Activated CD8-positive, alpha-beta memory T cell treated with anti-CD3 and anti-CD28 coated beads for 36 hours (primary cell): ENCODE data around the gene WDR77. TPM values are rescaled to one million over a fixed set of nuclear protein-coding genes. Genes with fewer than 3 reads are reported as not detected.

Source experiments
- CTCF ChIA-PET: fragments of 350-600 bp; sonication (Branson Sonifier 250); formaldehyde crosslinking; loops from one replicate; lab custom pipeline; 2021; ENCODE audit warnings: antibody characterized with exemption; lab: Charles Lee
- POLR2A ChIA-PET: fragments of 350-600 bp; sonication (Branson Sonifier 250); formaldehyde crosslinking; loops from one replicate; lab custom pipeline; 2021; ENCODE audit warnings: antibody characterized with exemption; lab: Charles Lee
- total RNA-seq, 2 experiments: library from RNA; stranded (reverse); gene quantifications; one replicate each; pipeline ENCODE4 v1.2.3, GENCODE V29; 2021

The WDR77 gene
- total RNA-seq = 10 to 100 TPM; 75.4 to 78.6 TPM

DNA sequence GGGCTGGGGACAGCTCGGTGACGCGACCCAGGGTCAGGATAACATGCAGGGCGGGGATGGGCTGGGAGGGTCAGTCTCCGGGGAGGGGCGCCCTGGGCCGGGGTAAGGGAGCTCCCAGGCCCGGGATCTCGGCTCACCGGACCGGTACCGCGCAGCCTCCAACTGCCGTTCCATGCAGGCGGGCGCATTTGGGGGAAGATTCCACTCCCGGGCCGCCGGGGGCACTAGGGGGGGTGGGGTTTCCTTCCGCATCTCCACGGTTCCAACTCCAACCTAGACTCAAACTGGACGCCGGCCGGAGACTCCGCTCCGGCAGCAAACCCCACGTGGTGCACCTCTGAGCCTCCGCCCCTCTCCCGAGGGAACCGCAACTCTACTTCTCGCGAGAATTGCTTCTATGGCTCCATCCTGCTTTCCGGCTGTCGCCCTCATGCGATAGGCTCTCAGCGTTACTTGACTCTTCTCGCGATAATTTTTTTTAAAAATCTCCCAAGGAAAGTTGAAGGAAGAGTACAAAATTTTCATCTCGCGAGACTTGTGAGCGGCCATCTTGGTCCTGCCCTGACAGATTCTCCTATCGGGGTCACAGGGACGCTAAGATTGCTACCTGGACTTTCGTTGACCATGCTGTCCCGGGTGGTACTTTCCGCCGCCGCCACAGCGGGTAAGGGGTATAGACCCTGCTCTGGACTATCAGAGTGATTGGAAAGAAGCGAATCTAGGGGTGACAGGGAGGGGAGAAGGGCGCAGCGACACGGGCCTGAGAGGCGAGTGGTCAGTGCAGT, at the start of gene WDR77, which contains the start of gene ATP5PB:
WDR77 (minus strand) TSS at position 339 of the 785 bp plus-strand sequence; CDS start at position 252, 87 bp downstream.
ATP5PB (plus strand) TSS at position 547 of the 785 bp plus-strand sequence; CDS start at position 625, 78 bp downstream.
- ChIA-PET POLR2A (interaction anchor here (0.9 to 1.5 kb wide), 3 partner anchors 14 to 306 kb away, joined by 3 to 4 read pairs (median 3); no protein-coding TSS in a partner anchor), CTCF (interaction anchor here (1.0 kb wide), 1 partner anchor 15 kb away, joined by 3 read pairs; no protein-coding TSS in a partner anchor)

GRCh38 chr1:111497592-111497991, 48.5 kb upstream of the WDR77 start:
- ChIA-PET CTCF (interaction anchor here (1.4 to 1.5 kb wide), 3 partner anchors 10 to 21 kb away, joined by 3 to 9 read pairs (median 4); no protein-coding TSS in a partner anchor), POLR2A (no interaction called here)

DNA sequence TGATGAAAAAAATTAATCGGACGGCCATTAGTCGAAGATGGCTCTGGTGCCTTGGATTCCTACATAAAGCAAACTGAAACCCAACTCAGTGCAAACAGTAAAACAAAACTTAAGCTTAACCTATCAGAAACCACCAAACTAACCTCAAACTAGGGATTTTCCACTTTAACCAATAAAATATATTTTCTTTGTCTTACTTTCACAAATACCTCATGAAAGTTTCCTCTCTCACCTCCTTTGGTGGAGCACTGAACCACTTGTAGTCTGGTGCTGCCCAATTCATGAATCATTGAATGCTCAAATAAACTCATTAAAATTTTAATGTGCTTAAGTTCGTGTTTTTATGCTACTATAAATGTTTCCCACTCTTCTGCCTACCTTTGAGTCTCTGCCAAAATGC, 47.3 kb upstream of the WDR77 start:
- CTCF ChIA-PET = interaction anchor here (1.0 to 1.4 kb wide), 2 partner anchors 11 to 124 kb away, joined by 4 read pairs; no protein-coding TSS in a partner anchor

DNA sequence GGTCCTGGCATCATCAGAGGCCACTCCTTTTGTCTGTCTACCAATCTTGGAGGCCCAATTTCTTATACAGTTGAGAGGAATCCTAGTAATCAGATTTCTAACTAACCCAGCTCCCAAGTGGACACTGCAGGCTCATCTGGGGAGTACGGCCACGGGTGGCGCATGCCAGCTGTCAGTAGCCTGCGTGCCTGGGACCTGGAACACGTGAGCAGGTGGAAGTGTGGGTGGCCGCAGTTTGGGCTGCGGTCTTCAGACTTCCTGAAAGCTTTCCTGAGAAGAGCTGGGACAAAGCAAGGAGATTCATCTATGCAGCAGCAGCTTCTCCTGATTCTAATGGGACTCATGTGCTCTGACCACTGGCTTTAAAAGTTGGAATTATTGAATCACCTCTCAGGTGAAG, 42.0 kb upstream of the WDR77 start:
- ChIA-PET CTCF (interaction anchor here (1.1 kb wide), 1 partner anchor 17 kb away, joined by 3 read pairs; no protein-coding TSS in a partner anchor), POLR2A (no interaction called here)

More for the DNA sequence above, 47.3 kb upstream of the WDR77 start:
- POLR2A ChIA-PET = no interaction called here

DNA sequence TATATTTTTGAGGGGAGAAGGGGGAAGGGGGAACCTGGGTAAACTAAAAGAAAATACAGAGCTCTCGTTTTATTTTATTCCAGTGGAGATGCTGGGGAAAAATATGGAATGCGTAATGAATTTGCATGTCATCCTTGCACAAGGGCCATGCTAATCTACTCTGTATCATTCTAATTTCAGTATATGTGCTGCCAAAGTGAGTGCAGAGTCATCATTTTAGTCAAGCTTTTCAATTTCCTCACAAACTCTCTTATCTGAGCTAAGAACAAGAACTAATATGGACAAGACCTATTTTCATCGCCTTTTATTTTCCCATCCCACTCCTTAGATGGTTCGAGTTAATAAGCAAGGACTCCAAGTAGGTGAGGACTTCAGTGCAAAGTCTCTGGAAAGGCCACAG, 41.2 kb upstream of the WDR77 start:
- CTCF ChIA-PET = interaction anchor here (1.1 kb wide), 1 partner anchor 18 kb away, joined by 3 read pairs; no protein-coding TSS in a partner anchor
- POLR2A ChIA-PET = no interaction called here

- ChIA-PET POLR2A (no interaction called here), CTCF (no interaction called here)
Measured at GRCh38 chr1:111489604-111490003, 40.5 kb upstream of the WDR77 start.

DNA sequence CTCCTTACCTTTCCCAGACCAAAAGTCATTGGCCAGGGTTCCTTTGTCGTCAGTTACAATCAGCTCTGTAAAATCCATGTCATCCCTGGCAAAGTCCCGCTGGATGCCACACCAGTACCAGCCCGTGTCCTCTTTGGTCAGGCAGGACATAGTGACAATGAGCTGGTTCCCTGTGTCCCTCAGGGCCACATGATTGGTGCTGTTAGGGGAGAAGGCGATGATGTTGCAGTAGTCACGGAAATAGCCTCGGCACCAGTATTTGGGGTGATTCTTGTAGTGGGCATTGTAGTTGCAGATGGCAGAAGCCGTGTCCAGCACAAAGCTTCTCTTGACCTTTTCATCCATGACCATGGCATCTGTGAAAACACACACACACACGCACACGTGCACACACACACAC, 39.6 kb upstream of the WDR77 start:
- ChIA-PET POLR2A (no interaction called here), CTCF (interaction anchor here (0.7 kb wide), 1 partner anchor 28 kb away, joined by 3 read pairs; no protein-coding TSS in a partner anchor)

DNA sequence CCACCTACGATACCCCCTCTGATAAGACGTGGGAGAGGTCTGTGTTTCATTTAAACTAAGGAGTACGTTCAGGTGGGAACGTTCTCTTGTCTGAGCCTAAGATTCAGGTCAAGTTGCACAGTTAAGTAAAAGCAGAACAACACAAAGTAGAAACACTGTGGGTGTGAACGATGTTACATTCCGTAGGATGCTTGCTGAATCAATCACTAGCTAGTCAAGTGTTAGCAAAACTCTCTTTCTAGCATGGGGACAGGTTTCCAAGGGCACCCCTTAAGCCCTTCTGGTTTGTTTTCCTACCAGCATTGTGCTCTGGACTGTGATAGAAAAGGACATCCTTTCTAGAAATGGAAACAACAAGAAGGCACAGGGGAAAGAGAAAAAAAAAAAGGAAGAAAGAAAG, 38.1 kb upstream of the WDR77 start:
- ChIA-PET CTCF (no interaction called here), POLR2A (no interaction called here)

GRCh38 chr1:111486431-111486830, 37.4 kb upstream of the WDR77 start:
- POLR2A ChIA-PET = no interaction called here

DNA sequence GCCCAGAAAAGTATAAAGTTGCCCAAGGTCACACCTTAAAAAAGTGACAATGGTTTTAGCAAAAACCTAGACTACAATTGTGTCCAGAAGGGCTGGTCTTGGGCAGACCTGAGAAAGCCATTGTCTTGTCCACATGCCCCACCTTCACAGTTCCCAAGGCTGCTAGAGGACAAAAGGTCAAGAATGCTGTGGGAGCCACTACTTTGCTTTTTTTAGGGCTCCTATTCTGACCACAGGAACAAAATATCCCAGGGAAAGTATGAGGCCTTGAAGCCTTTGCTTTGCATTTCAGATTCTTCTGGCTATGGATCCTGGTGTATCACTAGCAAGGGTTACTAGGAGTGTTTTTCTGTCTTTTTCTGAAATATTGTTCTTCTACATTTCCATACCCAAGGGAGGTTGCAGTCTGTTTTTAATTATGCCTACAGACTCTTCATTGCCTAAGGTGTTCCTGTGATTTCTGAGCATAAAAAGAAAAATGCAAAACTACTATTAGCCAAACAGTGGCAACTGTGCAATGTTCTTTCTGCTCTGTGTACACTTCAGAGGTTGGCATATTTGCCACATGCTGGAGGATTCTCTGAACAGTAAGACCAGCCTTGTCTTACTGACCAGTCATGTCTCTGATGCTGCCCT, 35.5 kb upstream of the WDR77 start:
- ChIA-PET POLR2A (no interaction called here), CTCF (no interaction called here)

More at GRCh38 chr1:111486431-111486830, 37.4 kb upstream of the WDR77 start:
- CTCF ChIA-PET = interaction anchor here (0.7 kb wide), 1 partner anchor 246 kb away, joined by 4 read pairs; no protein-coding TSS in a partner anchor

DNA sequence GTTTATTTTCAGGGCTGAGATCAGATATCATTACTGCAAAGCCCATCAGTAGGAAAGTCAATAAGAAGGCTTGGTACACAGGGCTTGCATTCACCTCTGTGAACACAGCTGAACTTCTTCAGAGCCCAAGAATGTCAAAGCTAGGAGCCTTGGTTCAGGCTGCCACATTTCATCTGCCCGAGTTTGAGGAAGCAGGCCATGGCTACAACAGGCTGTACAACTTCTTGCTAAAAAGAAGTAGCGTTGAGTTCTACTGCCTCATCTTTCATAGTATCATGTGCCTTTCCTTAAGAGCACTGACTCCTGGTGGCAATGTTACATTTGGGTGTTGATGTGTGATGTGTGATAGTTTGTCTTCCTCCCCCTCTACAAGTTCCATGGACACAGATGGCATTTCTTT, 34.8 kb upstream of the WDR77 start:
- ChIA-PET POLR2A (no interaction called here), CTCF (interaction anchor here (2.7 kb wide), 1 partner anchor 23 kb away, joined by 10 read pairs; no protein-coding TSS in a partner anchor)

GRCh38 chr1:111483166-111483565, 34.1 kb upstream of the WDR77 start:
- POLR2A ChIA-PET = no interaction called here
- CTCF ChIA-PET = interaction anchor here (1.9 to 2.7 kb wide), 2 partner anchors 24 to 264 kb away, joined by 7 to 10 read pairs; no protein-coding TSS in a partner anchor

GRCh38 chr1:111481387-111482221, 32.5 kb upstream of the WDR77 start:
- CTCF ChIA-PET = interaction anchor here (0.6 to 2.7 kb wide), 8 partner anchors 14 to 266 kb away, joined by 3 to 10 read pairs (median 4); partner anchors contain the start of genes ADORA3, INKA2, RAP1A and TMIGD3

GRCh38 chr1:111480674-111481073, 31.6 kb upstream of the WDR77 start:
- ChIA-PET CTCF (interaction anchor here (0.6 to 1.5 kb wide), 3 partner anchors 138 to 264 kb away, joined by 3 to 4 read pairs (median 3); partner anchors contain the start of gene RAP1A), POLR2A (no interaction called here)

More at GRCh38 chr1:111481387-111482221, 32.5 kb upstream of the WDR77 start:
- POLR2A ChIA-PET = no interaction called here

DNA sequence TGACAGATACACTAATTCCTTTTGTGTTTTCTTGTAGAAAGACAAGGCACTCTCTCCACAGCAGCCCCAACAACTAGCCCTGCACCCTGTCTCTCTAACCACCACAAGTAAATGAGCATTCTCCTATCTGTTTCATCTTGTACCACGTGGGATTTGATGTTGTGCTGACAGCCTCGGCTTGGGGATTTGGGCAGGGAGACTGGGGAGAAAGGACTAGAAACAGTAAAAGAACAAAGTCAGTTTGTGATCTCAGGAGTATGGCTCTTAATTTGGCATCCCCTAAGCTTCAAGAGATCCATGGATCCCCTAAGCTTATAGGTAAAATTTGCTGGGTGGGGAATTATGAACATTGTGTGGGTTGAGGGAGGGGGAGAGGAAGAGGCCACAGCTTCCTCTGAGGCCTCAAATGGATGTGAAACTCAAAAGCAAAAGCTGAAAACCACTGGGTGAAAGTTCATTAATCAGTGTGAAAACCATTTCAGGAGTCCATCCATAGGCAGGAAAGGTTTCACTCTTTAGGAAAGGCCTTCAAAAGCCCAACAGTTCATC, 27.8 kb upstream of the WDR77 start:
- ChIA-PET CTCF (interaction anchor here (1.0 to 3.5 kb wide), 5 partner anchors 21 to 293 kb away, joined by 3 to 13 read pairs (median 3); no protein-coding TSS in a partner anchor), POLR2A (interaction anchor here (1.0 kb wide), 1 partner anchor 18 kb away, joined by 3 read pairs; no protein-coding TSS in a partner anchor)

DNA sequence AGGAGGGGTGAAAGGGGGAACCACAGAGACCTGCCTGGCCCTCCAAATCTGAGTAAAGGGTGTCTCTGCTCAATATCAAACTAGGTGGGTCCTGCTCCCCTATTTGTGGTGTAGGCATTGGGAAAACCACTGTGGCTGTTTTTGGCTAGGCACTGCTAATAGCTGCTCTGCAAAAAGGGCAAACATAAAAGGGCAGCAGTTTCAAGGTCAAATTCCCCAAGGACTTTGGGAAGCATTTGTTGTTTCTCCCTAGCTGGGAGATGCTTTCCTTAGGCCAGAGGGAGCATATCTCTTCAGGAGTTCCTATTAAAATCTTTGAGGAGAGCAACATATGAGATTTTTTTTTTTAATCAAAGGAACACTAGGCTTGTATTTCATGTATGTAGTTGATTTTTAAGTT, 27.2 kb upstream of the WDR77 start:
- POLR2A ChIA-PET = interaction anchor here (1.0 kb wide), 1 partner anchor 19 kb away, joined by 3 read pairs; no protein-coding TSS in a partner anchor
- CTCF ChIA-PET = interaction anchor here (1.1 to 3.5 kb wide), 5 partner anchors 22 to 271 kb away, joined by 3 to 13 read pairs (median 3); no protein-coding TSS in a partner anchor

DNA sequence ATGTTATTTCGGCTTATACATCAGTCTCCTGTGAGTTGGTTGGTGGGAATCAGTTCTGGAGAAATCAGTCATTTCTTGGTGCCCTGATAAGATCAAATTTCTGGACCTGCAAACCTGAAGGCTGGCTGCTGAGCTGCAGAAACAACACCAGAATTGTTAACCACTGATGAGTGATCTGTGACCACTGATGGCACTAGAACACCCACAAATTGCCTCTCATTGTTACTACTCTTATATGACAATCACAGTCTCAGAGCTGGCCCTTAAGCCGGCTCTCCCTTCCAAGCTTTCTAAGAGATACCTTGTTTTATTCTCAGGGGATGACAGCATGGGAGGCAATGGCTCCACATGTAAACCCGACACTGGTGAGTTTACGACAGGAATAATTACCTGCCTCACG, 26.6 kb upstream of the WDR77 start:
- CTCF ChIA-PET = interaction anchor here (1.1 to 3.5 kb wide), 6 partner anchors 15 to 271 kb away, joined by 3 to 13 read pairs (median 3); no protein-coding TSS in a partner anchor
- POLR2A ChIA-PET = interaction anchor here (1.0 kb wide), 1 partner anchor 20 kb away, joined by 3 read pairs; no protein-coding TSS in a partner anchor
